ENCODE measurements around the gene CRKL. TPM values are rescaled to one million over a fixed set of nuclear protein-coding genes. Genes with fewer than 3 reads are reported as not detected.

The CRKL gene
- total and polyA plus RNA-seq, 3 donors from 2014 or later, result 31.9 to 60.2 (median 47.5) TPM

DNA sequence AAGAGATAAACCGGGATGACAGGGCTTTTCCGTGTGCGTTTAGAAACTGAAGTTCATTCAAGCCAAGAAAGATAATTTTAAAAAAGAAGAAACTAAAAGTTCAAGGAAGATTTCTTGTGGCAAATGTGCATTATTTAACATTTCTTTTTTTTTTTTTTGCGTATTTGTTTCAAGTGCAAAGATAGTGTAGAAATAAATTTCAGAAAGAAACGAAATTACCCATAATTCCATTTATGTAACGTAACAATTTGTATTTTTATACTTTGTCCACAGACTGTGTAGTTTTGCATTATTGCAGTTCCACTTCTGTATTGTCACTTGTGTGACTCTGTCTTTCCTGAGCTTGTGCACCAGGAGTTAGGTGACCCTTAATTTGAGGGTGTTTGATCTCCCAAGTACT lies 34.4 kb upstream of the CRKL start:
- no peaks in the 10 kb centered on the region for H3K27me3 ChIP-seq
- H3K9me3 ChIP-seq, result no peaks in the 10 kb centered on the region
- H3K4me3 ChIP-seq, result no peak overlapping the region
- 80 to 82% methylated on average over 6 of the region's 6 CpGs for WGBS, 2 donors
- DNase-seq, result no peak
- no peak for TF ChIP-seq POLR2A (IDR thresholded peaks at IDR 0.05)
- TF ChIP-seq, protein P1, sequence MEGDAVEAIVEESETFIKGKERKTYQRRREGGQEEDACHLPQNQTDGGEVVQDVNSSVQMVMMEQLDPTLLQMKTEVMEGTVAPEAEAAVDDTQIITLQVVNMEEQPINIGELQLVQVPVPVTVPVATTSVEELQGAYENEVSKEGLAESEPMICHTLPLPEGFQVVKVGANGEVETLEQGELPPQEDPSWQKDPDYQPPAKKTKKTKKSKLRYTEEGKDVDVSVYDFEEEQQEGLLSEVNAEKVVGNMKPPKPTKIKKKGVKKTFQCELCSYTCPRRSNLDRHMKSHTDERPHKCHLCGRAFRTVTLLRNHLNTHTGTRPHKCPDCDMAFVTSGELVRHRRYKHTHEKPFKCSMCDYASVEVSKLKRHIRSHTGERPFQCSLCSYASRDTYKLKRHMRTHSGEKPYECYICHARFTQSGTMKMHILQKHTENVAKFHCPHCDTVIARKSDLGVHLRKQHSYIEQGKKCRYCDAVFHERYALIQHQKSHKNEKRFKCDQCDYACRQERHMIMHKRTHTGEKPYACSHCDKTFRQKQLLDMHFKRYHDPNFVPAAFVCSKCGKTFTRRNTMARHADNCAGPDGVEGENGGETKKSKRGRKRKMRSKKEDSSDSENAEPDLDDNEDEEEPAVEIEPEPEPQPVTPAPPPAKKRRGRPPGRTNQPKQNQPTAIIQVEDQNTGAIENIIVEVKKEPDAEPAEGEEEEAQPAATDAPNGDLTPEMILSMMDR (IDR thresholded peaks at IDR 0.05), result no peak
- H3K36me3 ChIP-seq (ENCODE audit: low read depth, missing control alignments), result no peaks in the 10 kb centered on the region
- H3K4me1 ChIP-seq, result peaks cover 3% of the 10 kb centered on the region
- intact Hi-C loops (cut with DNase I; ENCODE audit: low total_unique reads), result no loop called here
- H3K27ac ChIP-seq, result no peak overlapping the region

- 71 to 74% methylated on average over 4 of the region's 4 CpGs for WGBS, 2 donors
- DNase-seq, result no peak
- H3K27me3 ChIP-seq, result no peaks in the 10 kb centered on the region
- no peak for TF ChIP-seq POLR2A (IDR thresholded peaks at IDR 0.05)
- TF ChIP-seq, protein P1 (IDR thresholded peaks at IDR 0.05), result no peak
- no peak overlapping the region for H3K4me3 ChIP-seq
- H3K9me3 ChIP-seq, result no peaks in the 10 kb centered on the region
- H3K4me1 ChIP-seq, result peaks cover 3% of the 10 kb centered on the region
- no peak overlapping the region for H3K27ac ChIP-seq
- no peaks in the 10 kb centered on the region for H3K36me3 ChIP-seq (ENCODE audit: low read depth, missing control alignments)
- intact Hi-C loops (cut with DNase I; ENCODE audit: low total_unique reads), result no loop called here
Observed at GRCh38 chr22:20884454-20884853, 32.8 kb upstream of the CRKL start.

DNA sequence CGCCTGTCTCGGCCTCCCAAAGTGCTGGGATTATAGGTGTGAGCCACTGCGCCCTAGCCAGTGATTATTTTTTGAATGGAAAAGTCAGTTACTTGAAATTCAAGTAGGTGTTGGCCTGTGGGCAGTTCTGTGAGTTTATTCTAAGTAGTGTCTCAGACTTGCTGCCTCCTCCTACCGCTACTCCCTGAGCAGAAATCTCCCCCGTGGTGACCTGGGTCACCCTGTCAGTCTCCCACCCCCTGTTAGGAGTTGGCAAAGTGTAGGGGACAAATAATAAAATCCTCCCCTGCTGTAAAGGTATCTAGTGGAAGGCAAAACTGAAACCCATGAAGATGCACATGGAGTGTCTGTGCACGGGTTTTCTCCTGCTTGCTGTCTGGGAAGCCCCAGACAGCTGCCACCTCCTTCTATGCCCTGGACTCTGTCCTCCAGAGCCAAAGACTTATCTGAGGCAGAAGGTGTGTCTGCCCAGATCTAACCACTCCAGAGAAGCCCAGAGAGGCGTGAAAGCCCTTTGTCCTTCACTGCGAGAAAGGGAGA lies 32.1 kb upstream of the CRKL start:
- intact Hi-C loops (cut with DNase I; ENCODE audit: low total_unique reads), result no loop called here
- TF ChIP-seq, protein P1 (IDR thresholded peaks at IDR 0.05), result no peak
- TF ChIP-seq POLR2A (IDR thresholded peaks at IDR 0.05), result no peak
- Histone ChIP-seq H3K36me3 (ENCODE audit: low read depth, missing control alignments) (no peaks in the 10 kb centered on the region), H3K27ac (no peak overlapping the region), H3K4me1 (peaks cover 3% of the 10 kb centered on the region), H3K9me3 (no peaks in the 10 kb centered on the region), H3K27me3 (no peaks in the 10 kb centered on the region), H3K4me3 (no peak overlapping the region)
- no peak for DNase-seq
- 72 to 80% methylated on average over 8 of the region's 8 CpGs for WGBS, 2 donors

- peaks cover 3% of the 10 kb centered on the region for H3K4me1 ChIP-seq
- intact Hi-C loops (cut with DNase I; ENCODE audit: low total_unique reads), result no loop called here
- no peaks in the 10 kb centered on the region for H3K36me3 ChIP-seq (ENCODE audit: low read depth, missing control alignments)
- WGBS, 2 donors, result 46 to 58% methylated on average over 10 of the region's 10 CpGs
- H3K9me3 ChIP-seq, result no peaks in the 10 kb centered on the region
- DNase-seq, result peak; percentile 86
- no peak for TF ChIP-seq POLR2A (IDR thresholded peaks at IDR 0.05)
- TF ChIP-seq, protein P1 (IDR thresholded peaks at IDR 0.05), result peak; percentile 71 to 80 (median 78)
- H3K4me3 ChIP-seq, result no peak overlapping the region
- H3K27me3 ChIP-seq, result no peaks in the 10 kb centered on the region
- no peak overlapping the region for H3K27ac ChIP-seq
Observed at GRCh38 chr22:20885557-20886323, 31.5 kb upstream of the CRKL start.

All from testis (tissue), 3 donors.